Measurements from ENCODE around the gene KCNA10. TPM values are rescaled to one million over a fixed set of nuclear protein-coding genes. Genes with fewer than 3 reads are reported as not detected.

The KCNA10 gene
- total RNA-seq, 1 experiment from 2014 or later = not detected

DNA sequence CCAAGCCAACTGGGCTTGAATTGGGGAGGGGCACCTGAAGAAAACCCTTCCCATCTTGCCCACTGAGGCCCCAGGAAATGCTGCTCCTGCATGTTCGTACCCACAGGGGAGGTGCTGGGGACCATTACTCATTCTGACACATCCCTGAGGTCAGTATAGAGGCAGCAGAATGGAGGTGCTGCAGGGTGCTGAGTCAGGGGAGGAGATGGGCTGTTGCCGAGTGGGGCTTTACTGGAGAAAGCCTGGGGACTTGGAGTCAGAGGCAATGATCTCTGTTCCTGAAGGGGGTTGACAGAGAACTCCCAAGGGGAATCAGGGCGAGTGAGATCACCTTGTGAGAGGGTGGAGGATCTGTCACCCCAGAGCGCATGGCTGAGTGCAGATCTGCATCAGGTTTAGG is 40.2 kb upstream of the KCNA10 start:
- H3K4me1 Mint-ChIP-seq = peaks cover 8% of the 10 kb centered on the region
- TF ChIP-seq, protein P1, sequence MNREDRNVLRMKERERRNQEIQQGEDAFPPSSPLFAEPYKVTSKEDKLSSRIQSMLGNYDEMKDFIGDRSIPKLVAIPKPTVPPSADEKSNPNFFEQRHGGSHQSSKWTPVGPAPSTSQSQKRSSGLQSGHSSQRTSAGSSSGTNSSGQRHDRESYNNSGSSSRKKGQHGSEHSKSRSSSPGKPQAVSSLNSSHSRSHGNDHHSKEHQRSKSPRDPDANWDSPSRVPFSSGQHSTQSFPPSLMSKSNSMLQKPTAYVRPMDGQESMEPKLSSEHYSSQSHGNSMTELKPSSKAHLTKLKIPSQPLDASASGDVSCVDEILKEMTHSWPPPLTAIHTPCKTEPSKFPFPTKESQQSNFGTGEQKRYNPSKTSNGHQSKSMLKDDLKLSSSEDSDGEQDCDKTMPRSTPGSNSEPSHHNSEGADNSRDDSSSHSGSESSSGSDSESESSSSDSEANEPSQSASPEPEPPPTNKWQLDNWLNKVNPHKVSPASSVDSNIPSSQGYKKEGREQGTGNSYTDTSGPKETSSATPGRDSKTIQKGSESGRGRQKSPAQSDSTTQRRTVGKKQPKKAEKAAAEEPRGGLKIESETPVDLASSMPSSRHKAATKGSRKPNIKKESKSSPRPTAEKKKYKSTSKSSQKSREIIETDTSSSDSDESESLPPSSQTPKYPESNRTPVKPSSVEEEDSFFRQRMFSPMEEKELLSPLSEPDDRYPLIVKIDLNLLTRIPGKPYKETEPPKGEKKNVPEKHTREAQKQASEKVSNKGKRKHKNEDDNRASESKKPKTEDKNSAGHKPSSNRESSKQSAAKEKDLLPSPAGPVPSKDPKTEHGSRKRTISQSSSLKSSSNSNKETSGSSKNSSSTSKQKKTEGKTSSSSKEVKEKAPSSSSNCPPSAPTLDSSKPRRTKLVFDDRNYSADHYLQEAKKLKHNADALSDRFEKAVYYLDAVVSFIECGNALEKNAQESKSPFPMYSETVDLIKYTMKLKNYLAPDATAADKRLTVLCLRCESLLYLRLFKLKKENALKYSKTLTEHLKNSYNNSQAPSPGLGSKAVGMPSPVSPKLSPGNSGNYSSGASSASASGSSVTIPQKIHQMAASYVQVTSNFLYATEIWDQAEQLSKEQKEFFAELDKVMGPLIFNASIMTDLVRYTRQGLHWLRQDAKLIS (CRISPR knock-in tag; IDR thresholded peaks at IDR 0.05; ENCODE audit: borderline replicate concordance) = no peak
- TF ChIP-seq NFATC4 (CRISPR knock-in tag; IDR thresholded peaks at IDR 0.05) (no peak), TCF7 (CRISPR knock-in tag; IDR thresholded peaks at IDR 0.05; ENCODE audit: low read depth) (no peak), ATF1 (CRISPR knock-in tag; IDR thresholded peaks at IDR 0.05) (no peak), FOXP1 (CRISPR knock-in tag; IDR thresholded peaks at IDR 0.05; ENCODE audit: borderline replicate concordance) (no peak), JUN (CRISPR knock-in tag; IDR thresholded peaks at IDR 0.05) (no peak), FOXJ3 (CRISPR knock-in tag; IDR thresholded peaks at IDR 0.05; ENCODE audit: borderline replicate concordance) (no peak), TP53 (CRISPR knock-in tag; IDR thresholded peaks at IDR 0.05) (no peak), TEAD4 (CRISPR knock-in tag; IDR thresholded peaks at IDR 0.05) (no peak), SOX15 (CRISPR knock-in tag; IDR thresholded peaks at IDR 0.05) (no peak), SMAD3 (CRISPR knock-in tag; IDR thresholded peaks at IDR 0.05; ENCODE audit: borderline replicate concordance) (no peak)
- TF ChIP-seq, protein P2, sequence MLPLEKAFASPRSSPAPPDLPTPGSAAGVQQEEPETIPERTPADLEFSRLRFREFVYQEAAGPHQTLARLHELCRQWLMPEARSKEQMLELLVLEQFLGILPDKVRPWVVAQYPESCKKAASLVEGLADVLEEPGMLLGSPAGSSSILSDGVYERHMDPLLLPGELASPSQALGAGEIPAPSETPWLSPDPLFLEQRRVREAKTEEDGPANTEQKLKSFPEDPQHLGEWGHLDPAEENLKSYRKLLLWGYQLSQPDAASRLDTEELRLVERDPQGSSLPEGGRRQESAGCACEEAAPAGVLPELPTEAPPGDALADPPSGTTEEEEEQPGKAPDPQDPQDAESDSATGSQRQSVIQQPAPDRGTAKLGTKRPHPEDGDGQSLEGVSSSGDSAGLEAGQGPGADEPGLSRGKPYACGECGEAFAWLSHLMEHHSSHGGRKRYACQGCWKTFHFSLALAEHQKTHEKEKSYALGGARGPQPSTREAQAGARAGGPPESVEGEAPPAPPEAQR (CRISPR knock-in tag; IDR thresholded peaks at IDR 0.05) = no peak
- TF ChIP-seq, protein P3, sequence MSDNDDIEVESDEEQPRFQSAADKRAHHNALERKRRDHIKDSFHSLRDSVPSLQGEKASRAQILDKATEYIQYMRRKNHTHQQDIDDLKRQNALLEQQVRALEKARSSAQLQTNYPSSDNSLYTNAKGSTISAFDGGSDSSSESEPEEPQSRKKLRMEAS (CRISPR knock-in tag; IDR thresholded peaks at IDR 0.05) = no peak
- TF ChIP-seq, protein P4, sequence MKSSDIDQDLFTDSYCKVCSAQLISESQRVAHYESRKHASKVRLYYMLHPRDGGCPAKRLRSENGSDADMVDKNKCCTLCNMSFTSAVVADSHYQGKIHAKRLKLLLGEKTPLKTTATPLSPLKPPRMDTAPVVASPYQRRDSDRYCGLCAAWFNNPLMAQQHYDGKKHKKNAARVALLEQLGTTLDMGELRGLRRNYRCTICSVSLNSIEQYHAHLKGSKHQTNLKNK (CRISPR knock-in tag; IDR thresholded peaks at IDR 0.05) = no peak
- TF ChIP-seq, protein P5, sequence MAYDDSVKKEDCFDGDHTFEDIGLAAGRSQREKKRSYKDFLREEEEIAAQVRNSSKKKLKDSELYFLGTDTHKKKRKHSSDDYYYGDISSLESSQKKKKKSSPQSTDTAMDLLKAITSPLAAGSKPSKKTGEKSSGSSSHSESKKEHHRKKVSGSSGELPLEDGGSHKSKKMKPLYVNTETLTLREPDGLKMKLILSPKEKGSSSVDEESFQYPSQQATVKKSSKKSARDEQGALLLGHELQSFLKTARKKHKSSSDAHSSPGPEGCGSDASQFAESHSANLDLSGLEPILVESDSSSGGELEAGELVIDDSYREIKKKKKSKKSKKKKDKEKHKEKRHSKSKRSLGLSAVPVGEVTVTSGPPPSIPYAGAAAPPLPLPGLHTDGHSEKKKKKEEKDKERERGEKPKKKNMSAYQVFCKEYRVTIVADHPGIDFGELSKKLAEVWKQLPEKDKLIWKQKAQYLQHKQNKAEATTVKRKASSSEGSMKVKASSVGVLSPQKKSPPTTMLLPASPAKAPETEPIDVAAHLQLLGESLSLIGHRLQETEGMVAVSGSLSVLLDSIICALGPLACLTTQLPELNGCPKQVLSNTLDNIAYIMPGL (CRISPR knock-in tag; IDR thresholded peaks at IDR 0.05) = no peak
- TF ChIP-seq, protein P6, sequence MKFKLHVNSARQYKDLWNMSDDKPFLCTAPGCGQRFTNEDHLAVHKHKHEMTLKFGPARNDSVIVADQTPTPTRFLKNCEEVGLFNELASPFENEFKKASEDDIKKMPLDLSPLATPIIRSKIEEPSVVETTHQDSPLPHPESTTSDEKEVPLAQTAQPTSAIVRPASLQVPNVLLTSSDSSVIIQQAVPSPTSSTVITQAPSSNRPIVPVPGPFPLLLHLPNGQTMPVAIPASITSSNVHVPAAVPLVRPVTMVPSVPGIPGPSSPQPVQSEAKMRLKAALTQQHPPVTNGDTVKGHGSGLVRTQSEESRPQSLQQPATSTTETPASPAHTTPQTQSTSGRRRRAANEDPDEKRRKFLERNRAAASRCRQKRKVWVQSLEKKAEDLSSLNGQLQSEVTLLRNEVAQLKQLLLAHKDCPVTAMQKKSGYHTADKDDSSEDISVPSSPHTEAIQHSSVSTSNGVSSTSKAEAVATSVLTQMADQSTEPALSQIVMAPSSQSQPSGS (CRISPR knock-in tag; IDR thresholded peaks at IDR 0.05; ENCODE audit: borderline replicate concordance, low read depth) = no peak
- TF ChIP-seq, protein P7, sequence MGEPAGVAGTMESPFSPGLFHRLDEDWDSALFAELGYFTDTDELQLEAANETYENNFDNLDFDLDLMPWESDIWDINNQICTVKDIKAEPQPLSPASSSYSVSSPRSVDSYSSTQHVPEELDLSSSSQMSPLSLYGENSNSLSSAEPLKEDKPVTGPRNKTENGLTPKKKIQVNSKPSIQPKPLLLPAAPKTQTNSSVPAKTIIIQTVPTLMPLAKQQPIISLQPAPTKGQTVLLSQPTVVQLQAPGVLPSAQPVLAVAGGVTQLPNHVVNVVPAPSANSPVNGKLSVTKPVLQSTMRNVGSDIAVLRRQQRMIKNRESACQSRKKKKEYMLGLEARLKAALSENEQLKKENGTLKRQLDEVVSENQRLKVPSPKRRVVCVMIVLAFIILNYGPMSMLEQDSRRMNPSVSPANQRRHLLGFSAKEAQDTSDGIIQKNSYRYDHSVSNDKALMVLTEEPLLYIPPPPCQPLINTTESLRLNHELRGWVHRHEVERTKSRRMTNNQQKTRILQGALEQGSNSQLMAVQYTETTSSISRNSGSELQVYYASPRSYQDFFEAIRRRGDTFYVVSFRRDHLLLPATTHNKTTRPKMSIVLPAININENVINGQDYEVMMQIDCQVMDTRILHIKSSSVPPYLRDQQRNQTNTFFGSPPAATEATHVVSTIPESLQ (CRISPR knock-in tag; IDR thresholded peaks at IDR 0.05) = no peak
- TF ChIP-seq, protein P8, sequence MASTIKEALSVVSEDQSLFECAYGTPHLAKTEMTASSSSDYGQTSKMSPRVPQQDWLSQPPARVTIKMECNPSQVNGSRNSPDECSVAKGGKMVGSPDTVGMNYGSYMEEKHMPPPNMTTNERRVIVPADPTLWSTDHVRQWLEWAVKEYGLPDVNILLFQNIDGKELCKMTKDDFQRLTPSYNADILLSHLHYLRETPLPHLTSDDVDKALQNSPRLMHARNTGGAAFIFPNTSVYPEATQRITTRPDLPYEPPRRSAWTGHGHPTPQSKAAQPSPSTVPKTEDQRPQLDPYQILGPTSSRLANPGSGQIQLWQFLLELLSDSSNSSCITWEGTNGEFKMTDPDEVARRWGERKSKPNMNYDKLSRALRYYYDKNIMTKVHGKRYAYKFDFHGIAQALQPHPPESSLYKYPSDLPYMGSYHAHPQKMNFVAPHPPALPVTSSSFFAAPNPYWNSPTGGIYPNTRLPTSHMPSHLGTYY (CRISPR knock-in tag; IDR thresholded peaks at IDR 0.05) = no peak
- ChIA-PET CTCF (no interaction called here), POLR2A (no interaction called here)
- no peak overlapping the region for H3K4me3 Mint-ChIP-seq
- no peaks in the 10 kb centered on the region for H3K9me3 Mint-ChIP-seq
- peaks cover 53% of the 10 kb centered on the region for H3K27me3 Mint-ChIP-seq (ENCODE audit: low read depth)
- no peak overlapping the region for H3K27ac Mint-ChIP-seq
- DNase-seq (ENCODE audit: low spot score) = no peak
- H3K36me3 Mint-ChIP-seq = no peaks in the 10 kb centered on the region
- ATAC-seq = no peak

Measured in WTC11 (cell line).